GM12865 (cell line): ENCODE data around the gene BTLA.
A peak's percentile ranks its signal among the peaks of the same experiment; 100 is the strongest.
"Not testable (repeated sequence)": the region's sequence is repeated elsewhere in the genome, so short reads cannot be mapped to it uniquely, and the experiment has no call there.

Source experiments
- DNase-seq: peaks from one replicate; pipeline ENCODE4 v3.0.0; 2010; ENCODE audit warnings: low read depth
- H3K4me3 ChIP-seq: 2 replicates; pipeline ENCODE4 v1.5.1; 2011; ENCODE audit warnings: mild to moderate bottlenecking, low read depth, low read length, control low read depth
- CTCF ChIP-seq: IDR thresholded peaks from 2 replicates; pipeline ENCODE4 v1.5.1; 2011; ENCODE audit warnings: low read length, control low read depth, low read depth, inconsistent platforms; ENCODE audit not compliant: insufficient read depth; ENCODE audit errors: missing control alignments

The BTLA gene

GRCh38 chr3:112498914-112499711 is at the start of gene BTLA:
Gene BTLA (minus strand): TSS chr3:112499472. CDS start chr3:112499358, 114 bp downstream.
- DNase-seq = peak; percentile 86
- H3K4me3 ChIP-seq = peak within 1 kb of the TSS; percentile 67
- TF ChIP-seq CTCF = no peak

- H3K4me3 ChIP-seq = no peak overlapping the region
- no peak for TF ChIP-seq CTCF
- no peak for DNase-seq
These were observed 47.0 kb upstream of the BTLA start for GRCh38 chr3:112546216-112546759.

- TF ChIP-seq CTCF = no peak
- peak; percentile 54 for DNase-seq
- no peak overlapping the region for H3K4me3 ChIP-seq
These were observed 40.8 kb upstream of the BTLA start for GRCh38 chr3:112539825-112540650.

- no peak overlapping the region for H3K4me3 ChIP-seq
- TF ChIP-seq CTCF = peak; percentile 18
- peak; percentile 51 for DNase-seq
These were observed 32.1 kb upstream of the BTLA start for GRCh38 chr3:112531358-112531781.

GRCh38 chr3:112530573-112530972 is 31.3 kb upstream of the BTLA start:
- DNase-seq = no peak
- no peak for TF ChIP-seq CTCF
- no peak overlapping the region for H3K4me3 ChIP-seq

GRCh38 chr3:112524127-112524526 is 24.9 kb upstream of the BTLA start:
- DNase-seq, H3K4me3 ChIP-seq: not testable (repeated sequence)

- peak; percentile 88 for DNase-seq
- TF ChIP-seq CTCF = peak; percentile 63
- H3K4me3 ChIP-seq = no peak overlapping the region
These were observed 20.2 kb upstream of the BTLA start for GRCh38 chr3:112519424-112520001.

- peak; percentile 48 for DNase-seq
- not testable (repeated sequence) for H3K4me3 ChIP-seq
These were observed 19.7 kb upstream of the BTLA start for GRCh38 chr3:112518970-112519369.
